Stimulated activated CD8-positive, alpha-beta memory T cell treated with anti-CD3 and anti-CD28 coated beads, Interleukin-12 subunit alpha, Interleukin-12 subunit beta, amount 100 ng/mL, for 24 hours (primary cell): ENCODE measurements around the gene PANX3.
"Not testable (repeated sequence)": the region's sequence is repeated elsewhere in the genome, so short reads cannot be mapped to it uniquely, and the experiment has no call there.

Source experiments
- DNase-seq: peaks from one replicate; pipeline ENCODE4 v3.0.0-alpha.2; 2020; ENCODE audit errors: extremely low read depth

PANX3 gene

GRCh38 chr11:124611064-124611463 lies at the start of gene PANX3:
Gene PANX3 (plus strand): TSS chr11:124611428. CDS start chr11:124611557, 129 bp downstream.
- DNase-seq, result no peak

GRCh38 chr11:124569697-124570096 lies 41.5 kb upstream of the PANX3 start, which contains the start of gene OR8A1:
Gene OR8A1 (plus strand): TSS chr11:124569997. CDS start chr11:124570120, 123 bp downstream.
- no peak for DNase-seq

GRCh38 chr11:124570160-124570559 lies 41.1 kb upstream of the PANX3 start:
- DNase-seq, result no peak

GRCh38 chr11:124577716-124578427 lies 33.4 kb upstream of the PANX3 start:
- no peak for DNase-seq

GRCh38 chr11:124578761-124579160 lies 32.5 kb upstream of the PANX3 start:
- DNase-seq, result no peak

GRCh38 chr11:124581817-124582216 lies 29.4 kb upstream of the PANX3 start:
- DNase-seq, result no peak

GRCh38 chr11:124582565-124582964 lies 28.7 kb upstream of the PANX3 start:
- DNase-seq, result no peak

GRCh38 chr11:124583781-124584180 lies 27.4 kb upstream of the PANX3 start:
- no peak for DNase-seq

- no peak for DNase-seq
These were observed 26.4 kb upstream of the PANX3 start for GRCh38 chr11:124584681-124585372.

- no peak for DNase-seq
These were observed 24.9 kb upstream of the PANX3 start for GRCh38 chr11:124586238-124586860.

- DNase-seq, result no peak
These were observed 19.8 kb upstream of the PANX3 start for GRCh38 chr11:124591430-124591829.

- no peak for DNase-seq
These were observed 18.6 kb upstream of the PANX3 start for GRCh38 chr11:124592627-124593026.

GRCh38 chr11:124595302-124595701 lies 15.9 kb upstream of the PANX3 start:
- DNase-seq, result no peak

- no peak for DNase-seq
These were observed 13.6 kb upstream of the PANX3 start for GRCh38 chr11:124597626-124598025.

GRCh38 chr11:124600621-124601320 lies 10.5 kb upstream of the PANX3 start:
- DNase-seq, result no peak

GRCh38 chr11:124602193-124602592 lies 9.0 kb upstream of the PANX3 start:
- DNase-seq, result no peak

- not testable (repeated sequence) for DNase-seq
These were observed 8.5 kb upstream of the PANX3 start for GRCh38 chr11:124602723-124603122.

- DNase-seq, result no peak
These were observed 5.5 kb upstream of the PANX3 start for GRCh38 chr11:124605719-124606118.

- no peak for DNase-seq
These were observed 3.1 kb upstream of the PANX3 start for GRCh38 chr11:124608147-124608546.

GRCh38 chr11:124610295-124610694 lies 933 bp upstream of the PANX3 start:
- DNase-seq, result no peak

GRCh38 chr11:124612045-124612444 lies 817 bp downstream of the PANX3 start:
- DNase-seq, result no peak

- no peak for DNase-seq
These were observed 1.5 kb downstream of the PANX3 start for GRCh38 chr11:124612567-124613246.
